ENCODE data around the gene DGLUCY. TPM values are rescaled to one million over a fixed set of nuclear protein-coding genes. Genes with fewer than 3 reads are reported as not detected.
"Not testable (repeated sequence)": the region's sequence is repeated elsewhere in the genome, so short reads cannot be mapped to it uniquely, and the experiment has no call there.

The DGLUCY gene
- total and polyA plus RNA-seq, 2 experiments from 2014 or later = 44.8 to 51.3 TPM

DNA sequence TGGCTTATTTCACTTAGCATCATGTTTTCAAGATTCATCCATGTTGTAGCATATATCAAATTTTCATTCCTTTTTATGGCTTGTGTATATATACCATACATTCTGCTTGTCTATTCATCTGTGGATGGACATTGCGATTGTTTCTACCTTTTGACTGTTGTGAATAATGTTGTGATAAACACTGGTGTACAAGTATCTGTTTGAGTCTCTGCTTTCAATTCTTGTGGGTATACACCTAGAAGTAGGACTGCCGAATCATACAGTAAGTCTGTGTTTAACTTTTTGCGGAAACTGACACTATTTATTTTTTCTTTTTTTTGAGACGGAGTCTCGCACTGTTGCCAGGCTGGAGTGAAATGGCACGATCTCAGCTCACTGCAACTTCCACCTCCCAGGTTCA is 33.8 kb upstream of the DGLUCY start:
- H3K4me1 ChIP-seq (ENCODE audit: insufficient read depth) = peaks cover 7% of the 10 kb centered on the region
- H3K4me3 ChIP-seq = no peak overlapping the region
- no peak for DNase-seq (ENCODE audit: low spot score)
- no peaks in the 10 kb centered on the region for H3K36me3 ChIP-seq (replicated peaks; ENCODE audit: insufficient read depth, low read depth)
- no peak overlapping the region for H3K4me2 ChIP-seq
- no peak overlapping the region for H2AFZ ChIP-seq
- H3K27me3 ChIP-seq = no peaks in the 10 kb centered on the region
- H3K9me3 ChIP-seq (ENCODE audit: low read depth) = no peaks in the 10 kb centered on the region
- no peaks in the 10 kb centered on the region for H3K9me2 ChIP-seq (replicated peaks; ENCODE audit: insufficient read depth)
- 98% methylated on average over 6 of the region's 6 CpGs for WGBS (ENCODE audit: low lambda C conversion rate, missing lambda C conversion rate)
- no peaks in the 10 kb centered on the region for H4K20me1 ChIP-seq (ENCODE audit: insufficient read depth, poor library complexity, severe bottlenecking)
- TF ChIP-seq EZH2 (IDR thresholded peaks at IDR 0.05; ENCODE audit: borderline replicate concordance) = no peak
- TF ChIP-seq, protein P1, sequence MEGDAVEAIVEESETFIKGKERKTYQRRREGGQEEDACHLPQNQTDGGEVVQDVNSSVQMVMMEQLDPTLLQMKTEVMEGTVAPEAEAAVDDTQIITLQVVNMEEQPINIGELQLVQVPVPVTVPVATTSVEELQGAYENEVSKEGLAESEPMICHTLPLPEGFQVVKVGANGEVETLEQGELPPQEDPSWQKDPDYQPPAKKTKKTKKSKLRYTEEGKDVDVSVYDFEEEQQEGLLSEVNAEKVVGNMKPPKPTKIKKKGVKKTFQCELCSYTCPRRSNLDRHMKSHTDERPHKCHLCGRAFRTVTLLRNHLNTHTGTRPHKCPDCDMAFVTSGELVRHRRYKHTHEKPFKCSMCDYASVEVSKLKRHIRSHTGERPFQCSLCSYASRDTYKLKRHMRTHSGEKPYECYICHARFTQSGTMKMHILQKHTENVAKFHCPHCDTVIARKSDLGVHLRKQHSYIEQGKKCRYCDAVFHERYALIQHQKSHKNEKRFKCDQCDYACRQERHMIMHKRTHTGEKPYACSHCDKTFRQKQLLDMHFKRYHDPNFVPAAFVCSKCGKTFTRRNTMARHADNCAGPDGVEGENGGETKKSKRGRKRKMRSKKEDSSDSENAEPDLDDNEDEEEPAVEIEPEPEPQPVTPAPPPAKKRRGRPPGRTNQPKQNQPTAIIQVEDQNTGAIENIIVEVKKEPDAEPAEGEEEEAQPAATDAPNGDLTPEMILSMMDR (IDR thresholded peaks at IDR 0.05; ENCODE audit: poor library complexity) = no peak
- no peak for TF ChIP-seq EZH2phosphoT487 (IDR thresholded peaks at IDR 0.05; ENCODE audit: low read depth, severe bottlenecking, unreplicated experiment)
- no peaks in the 10 kb centered on the region for H3K79me2 ChIP-seq
- no peak overlapping the region for H3K27ac ChIP-seq

DNA sequence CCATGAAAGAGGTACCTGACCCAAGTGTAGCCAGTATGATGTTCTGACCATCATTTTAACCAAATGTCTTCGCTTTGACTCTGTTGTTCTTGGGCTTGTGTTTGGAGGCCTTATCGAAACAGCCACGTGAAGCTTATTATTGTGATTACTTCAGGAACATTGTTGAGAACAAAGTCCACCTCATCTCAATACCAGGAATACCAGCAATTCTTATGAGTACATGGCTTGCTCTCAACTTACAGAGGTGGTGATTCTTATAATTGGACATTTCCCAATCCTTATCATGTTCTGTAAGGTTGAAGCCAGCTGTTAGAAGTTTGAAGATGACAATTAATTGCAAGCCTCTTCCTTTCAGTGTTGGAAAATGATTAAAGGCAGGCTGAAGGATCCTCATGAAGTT is 31.6 kb upstream of the DGLUCY start:
- Histone ChIP-seq H3K4me1 (ENCODE audit: insufficient read depth) (peaks cover 7% of the 10 kb centered on the region), H3K79me2 (no peaks in the 10 kb centered on the region), H3K27ac (peak overlapping the region; percentile 24), H3K36me3 (replicated peaks; ENCODE audit: insufficient read depth, low read depth) (no peaks in the 10 kb centered on the region), H3K4me2 (no peak overlapping the region), H3K4me3 (no peak overlapping the region), H2AFZ (no peak overlapping the region), H3K9me2 (replicated peaks; ENCODE audit: insufficient read depth) (no peaks in the 10 kb centered on the region), H3K9me3 (ENCODE audit: low read depth) (no peaks in the 10 kb centered on the region), H4K20me1 (ENCODE audit: insufficient read depth, poor library complexity, severe bottlenecking) (no peaks in the 10 kb centered on the region), H3K27me3 (no peaks in the 10 kb centered on the region)
- 76% methylated on average over 3 of the region's 3 CpGs for WGBS (ENCODE audit: low lambda C conversion rate, missing lambda C conversion rate)
- DNase-seq (ENCODE audit: low spot score) = no peak
- TF ChIP-seq EZH2 (IDR thresholded peaks at IDR 0.05; ENCODE audit: borderline replicate concordance) = no peak
- TF ChIP-seq EZH2phosphoT487 (IDR thresholded peaks at IDR 0.05; ENCODE audit: low read depth, severe bottlenecking, unreplicated experiment) = no peak
- TF ChIP-seq, protein P1 (IDR thresholded peaks at IDR 0.05; ENCODE audit: poor library complexity) = no peak

DNA sequence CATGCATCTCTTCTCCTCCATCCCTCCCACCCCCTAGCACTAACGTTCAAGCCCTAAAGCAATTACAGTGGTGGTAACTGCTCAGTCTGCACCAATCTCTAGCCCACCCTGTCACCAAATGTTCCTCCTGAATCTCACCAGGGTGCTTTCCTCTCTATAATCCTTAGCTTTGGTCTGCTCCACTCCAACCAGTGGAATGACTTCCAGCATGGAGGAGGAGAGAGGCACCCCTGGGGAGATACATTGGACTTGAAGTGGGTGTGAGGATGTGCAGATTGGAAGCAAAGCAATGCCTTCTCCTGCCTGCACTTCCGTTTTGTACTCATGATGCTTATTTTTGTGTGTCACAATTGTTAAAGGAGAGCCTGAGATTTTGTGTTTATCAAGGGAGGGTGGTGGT is 29.4 kb upstream of the DGLUCY start:
- 87% methylated on average over 2 of the region's 2 CpGs for WGBS (ENCODE audit: low lambda C conversion rate, missing lambda C conversion rate)
- Histone ChIP-seq H3K4me3 (no peak overlapping the region), H3K79me2 (no peaks in the 10 kb centered on the region), H3K36me3 (replicated peaks; ENCODE audit: insufficient read depth, low read depth) (no peaks in the 10 kb centered on the region), H4K20me1 (ENCODE audit: insufficient read depth, poor library complexity, severe bottlenecking) (no peaks in the 10 kb centered on the region), H3K9me3 (ENCODE audit: low read depth) (no peaks in the 10 kb centered on the region), H3K27ac (no peak overlapping the region), H3K9me2 (replicated peaks; ENCODE audit: insufficient read depth) (no peaks in the 10 kb centered on the region), H3K27me3 (no peaks in the 10 kb centered on the region), H2AFZ (no peak overlapping the region), H3K4me2 (no peak overlapping the region), H3K4me1 (ENCODE audit: insufficient read depth) (peaks cover 7% of the 10 kb centered on the region)
- TF ChIP-seq EZH2phosphoT487 (IDR thresholded peaks at IDR 0.05; ENCODE audit: low read depth, severe bottlenecking, unreplicated experiment) (no peak), EZH2 (IDR thresholded peaks at IDR 0.05; ENCODE audit: borderline replicate concordance) (no peak)
- TF ChIP-seq, protein P1 (IDR thresholded peaks at IDR 0.05; ENCODE audit: poor library complexity) = no peak
- no peak for DNase-seq (ENCODE audit: low spot score)

DNA sequence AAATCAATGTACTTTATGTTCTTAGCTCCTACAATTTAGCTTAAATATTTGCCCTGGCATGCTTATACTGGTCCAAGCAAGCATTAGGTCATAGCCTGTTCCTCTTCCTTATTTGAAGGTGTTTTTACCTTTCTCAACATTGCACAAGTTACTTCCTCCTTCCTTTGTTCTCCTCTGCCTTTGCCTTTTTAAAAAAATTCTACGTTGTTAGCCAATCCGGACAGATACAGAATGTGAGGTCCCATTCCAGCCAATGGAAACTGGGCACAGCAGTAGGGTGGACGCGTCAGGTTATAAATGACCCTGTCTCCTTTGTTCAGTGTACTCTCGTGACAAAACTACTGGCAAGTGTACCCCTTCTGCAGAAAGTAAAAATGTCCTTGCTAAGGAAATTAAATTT is 26.4 kb upstream of the DGLUCY start:
- not testable (repeated sequence) for H3K4me3 ChIP-seq; H3K79me2 ChIP-seq; H3K4me2 ChIP-seq; H3K4me1 ChIP-seq (ENCODE audit: insufficient read depth); H3K27me3 ChIP-seq; H4K20me1 ChIP-seq (ENCODE audit: insufficient read depth, poor library complexity, severe bottlenecking); DNase-seq (ENCODE audit: low spot score); H3K36me3 ChIP-seq (replicated peaks; ENCODE audit: insufficient read depth, low read depth); H3K9me3 ChIP-seq (ENCODE audit: low read depth); H3K9me2 ChIP-seq (replicated peaks; ENCODE audit: insufficient read depth)
- peak overlapping the region; percentile 64 for H3K27ac ChIP-seq
- 90% methylated on average over 5 of the region's 5 CpGs for WGBS (ENCODE audit: low lambda C conversion rate, missing lambda C conversion rate)
- H2AFZ ChIP-seq = peak overlapping the region; percentile 12
